ENCODE results near the gene ING3. TPM values are rescaled to one million over a fixed set of nuclear protein-coding genes. Genes with fewer than 3 reads are reported as not detected.

Gene ING3
- total and polyA plus RNA-seq, 9 of the 15 experiments (the other 6 are each of a cell fraction or from before 2014, with no cell fraction given), result 22.8 to 233 (median 50.4) TPM

DNA sequence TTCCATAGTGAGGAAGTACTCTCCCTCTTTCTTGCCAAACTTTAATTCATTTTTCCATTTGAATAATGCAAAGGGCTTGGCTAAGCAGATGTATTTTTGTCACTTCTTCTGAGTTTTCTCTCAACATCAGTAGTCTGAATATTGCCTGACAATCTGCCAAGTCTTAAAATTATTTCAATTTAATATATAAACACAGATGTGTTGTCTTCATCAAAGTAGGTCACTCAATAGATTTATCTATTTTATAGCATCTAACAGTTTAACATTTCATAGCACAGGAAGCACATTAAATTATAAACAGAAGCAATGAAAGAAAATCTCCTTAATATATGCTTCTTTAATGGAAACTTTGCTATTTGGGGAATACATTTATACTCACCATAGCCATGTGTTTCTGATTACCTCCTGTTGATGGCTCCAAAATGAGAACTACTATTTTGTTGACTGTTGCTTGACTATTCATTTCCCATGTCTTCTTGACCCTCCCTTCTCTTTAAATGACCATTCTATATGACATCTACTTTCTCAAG, 42.5 kb downstream of the ING3 start (continued):
- no peak for TF ChIP-seq THAP7 (CRISPR knock-in tag; IDR thresholded peaks at IDR 0.05)
- TF ChIP-seq MITF (IDR thresholded peaks at IDR 0.05), result no peak
- no peak for TF ChIP-seq TBP (optimal IDR thresholded peaks at IDR 0.05; ENCODE audit: low read depth, low read length)
- no peak for TF ChIP-seq ZNF3 (CRISPR knock-in tag; IDR thresholded peaks at IDR 0.05)
- TF ChIP-seq NRF1 (conservative IDR thresholded peaks at IDR 0.05 in 1 of 2, IDR thresholded peaks at IDR 0.05 in 1 of 2), result no peak
- no peak for TF ChIP-seq POLR2AphosphoS5 (IDR thresholded peaks at IDR 0.05; ENCODE audit: control insufficient read depth, insufficient read depth, low read depth, low read length)
- TF ChIP-seq, protein P1, sequence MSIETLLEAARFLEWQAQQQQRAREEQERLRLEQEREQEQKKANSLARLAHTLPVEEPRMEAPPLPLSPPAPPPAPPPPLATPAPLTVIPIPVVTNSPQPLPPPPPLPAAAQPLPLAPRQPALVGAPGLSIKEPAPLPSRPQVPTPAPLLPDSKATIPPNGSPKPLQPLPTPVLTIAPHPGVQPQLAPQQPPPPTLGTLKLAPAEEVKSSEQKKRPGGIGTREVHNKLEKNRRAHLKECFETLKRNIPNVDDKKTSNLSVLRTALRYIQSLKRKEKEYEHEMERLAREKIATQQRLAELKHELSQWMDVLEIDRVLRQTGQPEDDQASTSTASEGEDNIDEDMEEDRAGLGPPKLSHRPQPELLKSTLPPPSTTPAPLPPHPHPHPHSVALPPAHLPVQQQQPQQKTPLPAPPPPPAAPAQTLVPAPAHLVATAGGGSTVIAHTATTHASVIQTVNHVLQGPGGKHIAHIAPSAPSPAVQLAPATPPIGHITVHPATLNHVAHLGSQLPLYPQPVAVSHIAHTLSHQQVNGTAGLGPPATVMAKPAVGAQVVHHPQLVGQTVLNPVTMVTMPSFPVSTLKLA (conservative IDR thresholded peaks at IDR 0.05), result peak in 1 of 2 experiments; percentile 52
- TF ChIP-seq UBTF (IDR thresholded peaks at IDR 0.05; ENCODE audit: borderline replicate concordance in 1 of 2, low read depth in 2 of 2, low read length in 2 of 2), result no peak
- TF ChIP-seq DMBX1 (CRISPR knock-in tag; IDR thresholded peaks at IDR 0.05; ENCODE audit: borderline replicate concordance), result no peak
- no peak for TF ChIP-seq STAT5B (CRISPR knock-in tag; IDR thresholded peaks at IDR 0.05)
- no peak for TF ChIP-seq JUND (IDR thresholded peaks at IDR 0.05; ENCODE audit: borderline replicate concordance, low read depth, low read length)
- no peak for TF ChIP-seq JUND (tag; IDR thresholded peaks at IDR 0.05; ENCODE audit: borderline replicate concordance, low read depth, low read length)
- no peak for TF ChIP-seq RCOR1 (IDR thresholded peaks at IDR 0.05; ENCODE audit: borderline replicate concordance in 1 of 2, low read depth in 2 of 2, low read length in 2 of 2)
- TF ChIP-seq NFIX (CRISPR knock-in tag; IDR thresholded peaks at IDR 0.05; ENCODE audit: low read depth), result no peak
- TF ChIP-seq, protein P2, sequence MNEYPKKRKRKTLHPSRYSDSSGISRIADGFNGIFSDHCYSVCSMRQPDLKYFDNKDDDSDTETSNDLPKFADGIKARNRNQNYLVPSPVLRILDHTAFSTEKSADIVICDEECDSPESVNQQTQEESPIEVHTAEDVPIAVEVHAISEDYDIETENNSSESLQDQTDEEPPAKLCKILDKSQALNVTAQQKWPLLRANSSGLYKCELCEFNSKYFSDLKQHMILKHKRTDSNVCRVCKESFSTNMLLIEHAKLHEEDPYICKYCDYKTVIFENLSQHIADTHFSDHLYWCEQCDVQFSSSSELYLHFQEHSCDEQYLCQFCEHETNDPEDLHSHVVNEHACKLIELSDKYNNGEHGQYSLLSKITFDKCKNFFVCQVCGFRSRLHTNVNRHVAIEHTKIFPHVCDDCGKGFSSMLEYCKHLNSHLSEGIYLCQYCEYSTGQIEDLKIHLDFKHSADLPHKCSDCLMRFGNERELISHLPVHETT (CRISPR knock-in tag; conservative IDR thresholded peaks at IDR 0.05 in 1 of 2, IDR thresholded peaks at IDR 0.05 in 1 of 2), result no peak
- no peak for TF ChIP-seq MCM3 (IDR thresholded peaks at IDR 0.05)
- TF ChIP-seq, protein P3, sequence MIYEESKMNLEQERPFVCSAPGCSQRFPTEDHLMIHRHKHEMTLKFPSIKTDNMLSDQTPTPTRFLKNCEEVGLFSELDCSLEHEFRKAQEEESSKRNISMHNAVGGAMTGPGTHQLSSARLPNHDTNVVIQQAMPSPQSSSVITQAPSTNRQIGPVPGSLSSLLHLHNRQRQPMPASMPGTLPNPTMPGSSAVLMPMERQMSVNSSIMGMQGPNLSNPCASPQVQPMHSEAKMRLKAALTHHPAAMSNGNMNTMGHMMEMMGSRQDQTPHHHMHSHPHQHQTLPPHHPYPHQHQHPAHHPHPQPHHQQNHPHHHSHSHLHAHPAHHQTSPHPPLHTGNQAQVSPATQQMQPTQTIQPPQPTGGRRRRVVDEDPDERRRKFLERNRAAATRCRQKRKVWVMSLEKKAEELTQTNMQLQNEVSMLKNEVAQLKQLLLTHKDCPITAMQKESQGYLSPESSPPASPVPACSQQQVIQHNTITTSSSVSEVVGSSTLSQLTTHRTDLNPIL (CRISPR knock-in tag; IDR thresholded peaks at IDR 0.05), result no peak
